ENCODE data around the gene GGNBP2. TPM values are rescaled to one million over a fixed set of nuclear protein-coding genes. Genes with fewer than 3 reads are reported as not detected.

Gene GGNBP2
- total and polyA plus RNA-seq, 2 of the 8 experiments (the other 6 are each of a cell fraction or from before 2014, with no cell fraction given) = 29.2 to 35.8 TPM

DNA sequence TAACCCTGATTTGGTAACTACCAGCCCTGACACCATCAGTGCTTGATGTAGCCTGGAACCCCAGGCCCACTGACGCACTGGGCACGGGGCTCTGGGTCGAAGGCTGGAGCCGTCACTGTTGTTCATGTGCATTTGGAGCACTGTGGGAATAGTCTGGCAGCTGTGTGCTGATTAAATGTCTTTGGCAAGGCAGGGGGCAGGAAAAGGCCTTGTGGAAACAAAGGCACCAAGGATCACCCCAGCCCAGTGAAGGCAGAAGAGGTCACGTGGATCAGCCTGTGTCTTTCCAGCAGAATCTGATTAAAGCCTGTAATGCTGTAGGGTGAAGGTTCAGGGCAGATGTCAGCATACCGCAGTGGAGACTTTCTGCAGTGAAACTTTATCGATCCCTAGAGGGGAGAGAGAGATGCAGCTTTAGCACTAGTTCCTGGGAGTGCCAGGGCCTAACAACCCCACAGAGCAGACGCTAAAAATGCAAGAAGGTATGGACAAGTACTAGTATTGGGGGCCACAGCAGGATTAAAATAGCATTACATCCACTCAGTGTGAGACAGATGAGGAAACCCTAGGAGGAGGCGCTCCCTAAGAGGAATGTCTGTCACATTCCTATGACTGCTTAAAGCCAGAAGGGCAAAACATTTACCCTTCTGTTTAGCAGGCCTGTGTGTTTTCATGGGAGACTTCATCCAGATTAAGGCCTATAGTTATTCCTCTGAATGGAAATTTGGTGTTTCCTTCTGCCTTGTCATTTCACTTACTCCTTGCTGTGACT lies 48.5 kb upstream of the GGNBP2 start:
- H3K23ac ChIP-seq (ENCODE audit: insufficient read length) = no peak overlapping the region
- H3K27me3 ChIP-seq (replicated peaks in 1 of 4; ENCODE audit: control insufficient read depth in 3 of 4, extremely low read depth in 1 of 4, insufficient read depth in 3 of 4, low read length in 3 of 4) = no peaks in the 10 kb centered on the region
- H2BK12ac ChIP-seq (ENCODE audit: low read depth, low read length) = no peak overlapping the region
- H3K9me3 ChIP-seq (ENCODE audit: insufficient read depth in 2 of 2, low read depth in 1 of 2, low read length in 1 of 2) = no peaks in the 10 kb centered on the region
- ChIA-PET POLR2A (ENCODE audit: partially characterized antibody) (interaction anchor here (12.5 kb wide), 1 partner anchor 14 kb away, joined by 205 read pairs; no protein-coding TSS in a partner anchor), CTCF (ENCODE audit: partially characterized antibody) (no interaction called here)
- H4K5ac ChIP-seq (ENCODE audit: insufficient read length, low read depth, low read length) = no peak overlapping the region
- peaks cover 0 to 8% of the 10 kb centered on the region in 2 experiments; a peak in 2 of 4 replicates for H3K79me2 ChIP-seq (ENCODE audit: control insufficient read depth in 1 of 2, insufficient read depth in 2 of 2, low read length in 2 of 2)
- no peak overlapping the region for H2AK5ac ChIP-seq (ENCODE audit: low read depth, low read length)
- 96% methylated on average over 9 of the region's 9 CpGs; no CpG with 5 or more reads in 1 of the 2 experiments for WGBS, 2 experiments (ENCODE audit: extremely low coverage in 1 of 2, insufficient coverage in 1 of 2, insufficient read length in 1 of 2, insufficient replicate concordance in 2 of 2, low coverage in 1 of 2, low lambda C conversion rate in 2 of 2, missing lambda C conversion rate in 1 of 2)
- H3K4ac ChIP-seq (replicated peaks; ENCODE audit: insufficient read length, low read depth, low read length) = no peak overlapping the region
- peaks cover under 1% of the 10 kb centered on the region; the same call in 1 of the 2 replicates for H3K79me1 ChIP-seq (ENCODE audit: low read depth, low read length)
- H3K56ac ChIP-seq (replicated peaks; ENCODE audit: insufficient read length, low read depth, low read length) = no peak overlapping the region
- H3K14ac ChIP-seq (ENCODE audit: insufficient read length) = no peak overlapping the region
- no peak overlapping the region for H2BK15ac ChIP-seq (ENCODE audit: low read length)
- no peak overlapping the region for H2AFZ ChIP-seq (ENCODE audit: low read length)
- H2BK20ac ChIP-seq (ENCODE audit: low read length) = no peak overlapping the region
- H2BK120ac ChIP-seq (replicated peaks; ENCODE audit: low read depth, low read length) = no peak overlapping the region
- no peak overlapping the region for H3K4me3 ChIP-seq (ENCODE audit: extremely low read depth in 1 of 4, insufficient read depth in 2 of 4, low read depth in 3 of 4, low read length in 4 of 4)
- no peaks in the 10 kb centered on the region for H3K4me1 ChIP-seq (replicated peaks in 1 of 4; ENCODE audit: control insufficient read depth in 3 of 4, insufficient read depth in 4 of 4, low read length in 3 of 4)
- H4K20me1 ChIP-seq (replicated peaks in 1 of 2; ENCODE audit: control insufficient read depth in 1 of 2, insufficient read depth in 2 of 2, low read length in 2 of 2) = peaks cover 9 to 12% of the 10 kb centered on the region in 2 experiments
- H3K4me2 ChIP-seq (ENCODE audit: insufficient read depth in 1 of 2, low read depth in 2 of 2, low read length in 2 of 2) = no peak overlapping the region
- H2BK5ac ChIP-seq (ENCODE audit: low read depth, low read length) = no peak overlapping the region
- H3K9ac ChIP-seq (replicated peaks in 1 of 4; ENCODE audit: extremely low read depth in 1 of 4, low read depth in 3 of 4, low read length in 3 of 4) = no peak overlapping the region
- no peak overlapping the region for H4K91ac ChIP-seq (replicated peaks; ENCODE audit: insufficient read length, low read length)
- peaks cover 31 to 81% (median 57%) of the 10 kb centered on the region in 4 experiments for H3K36me3 ChIP-seq (ENCODE audit: control insufficient read depth in 2 of 4, insufficient read depth in 4 of 4, low read length in 3 of 4)
- no peak overlapping the region for H3K18ac ChIP-seq (ENCODE audit: extremely low read depth, low read length)
- DNase-seq (ENCODE audit: low read depth in 1 of 2, low spot score in 2 of 2) (no peak), FAIRE-seq (no peak)
- H3K27ac ChIP-seq (ENCODE audit: low read depth, low read length) = no peak overlapping the region
- no peak overlapping the region for H4K8ac ChIP-seq (ENCODE audit: extremely low read depth, insufficient read depth, low read length)
- H3K23me2 ChIP-seq (ENCODE audit: low read depth, low read length) = no peaks in the 10 kb centered on the region
- TF ChIP-seq, protein P1, sequence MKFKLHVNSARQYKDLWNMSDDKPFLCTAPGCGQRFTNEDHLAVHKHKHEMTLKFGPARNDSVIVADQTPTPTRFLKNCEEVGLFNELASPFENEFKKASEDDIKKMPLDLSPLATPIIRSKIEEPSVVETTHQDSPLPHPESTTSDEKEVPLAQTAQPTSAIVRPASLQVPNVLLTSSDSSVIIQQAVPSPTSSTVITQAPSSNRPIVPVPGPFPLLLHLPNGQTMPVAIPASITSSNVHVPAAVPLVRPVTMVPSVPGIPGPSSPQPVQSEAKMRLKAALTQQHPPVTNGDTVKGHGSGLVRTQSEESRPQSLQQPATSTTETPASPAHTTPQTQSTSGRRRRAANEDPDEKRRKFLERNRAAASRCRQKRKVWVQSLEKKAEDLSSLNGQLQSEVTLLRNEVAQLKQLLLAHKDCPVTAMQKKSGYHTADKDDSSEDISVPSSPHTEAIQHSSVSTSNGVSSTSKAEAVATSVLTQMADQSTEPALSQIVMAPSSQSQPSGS (IDR thresholded peaks at IDR 0.05; ENCODE audit: low read length) = no peak
- TF ChIP-seq SIX5 (IDR thresholded peaks at IDR 0.05; ENCODE audit: low read depth, low read length) (no peak), TCF12 (IDR thresholded peaks at IDR 0.05; ENCODE audit: low read depth, low read length) (no peak), BACH1 (IDR thresholded peaks at IDR 0.05; ENCODE audit: low read length) (no peak), TBP (IDR thresholded peaks at IDR 0.05; ENCODE audit: low read depth, low read length) (no peak), CHD2 (IDR thresholded peaks at IDR 0.05; ENCODE audit: low read length) (no peak), EP300 (IDR thresholded peaks at IDR 0.05; ENCODE audit: borderline replicate concordance in 1 of 2, low read depth in 2 of 2, low read length in 2 of 2) (no peak), KDM4A (IDR thresholded peaks at IDR 0.05; ENCODE audit: low read depth, low read length, severe bottlenecking) (no peak), SUZ12 (IDR thresholded peaks at IDR 0.05; ENCODE audit: low read length) (no peak), POLR2A (IDR thresholded peaks at IDR 0.05; ENCODE audit: control extremely low read depth in 1 of 2, low read depth in 2 of 2, low read length in 2 of 2) (no peak; a peak in 1 of 3 replicates)
